Measurements from ENCODE around the gene CACNG5. TPM values are rescaled to one million over a fixed set of nuclear protein-coding genes. Genes with fewer than 3 reads are reported as not detected.

Gene CACNG5
- total and polyA plus RNA-seq, 8 donors, result not detected

- TF ChIP-seq, protein P1, sequence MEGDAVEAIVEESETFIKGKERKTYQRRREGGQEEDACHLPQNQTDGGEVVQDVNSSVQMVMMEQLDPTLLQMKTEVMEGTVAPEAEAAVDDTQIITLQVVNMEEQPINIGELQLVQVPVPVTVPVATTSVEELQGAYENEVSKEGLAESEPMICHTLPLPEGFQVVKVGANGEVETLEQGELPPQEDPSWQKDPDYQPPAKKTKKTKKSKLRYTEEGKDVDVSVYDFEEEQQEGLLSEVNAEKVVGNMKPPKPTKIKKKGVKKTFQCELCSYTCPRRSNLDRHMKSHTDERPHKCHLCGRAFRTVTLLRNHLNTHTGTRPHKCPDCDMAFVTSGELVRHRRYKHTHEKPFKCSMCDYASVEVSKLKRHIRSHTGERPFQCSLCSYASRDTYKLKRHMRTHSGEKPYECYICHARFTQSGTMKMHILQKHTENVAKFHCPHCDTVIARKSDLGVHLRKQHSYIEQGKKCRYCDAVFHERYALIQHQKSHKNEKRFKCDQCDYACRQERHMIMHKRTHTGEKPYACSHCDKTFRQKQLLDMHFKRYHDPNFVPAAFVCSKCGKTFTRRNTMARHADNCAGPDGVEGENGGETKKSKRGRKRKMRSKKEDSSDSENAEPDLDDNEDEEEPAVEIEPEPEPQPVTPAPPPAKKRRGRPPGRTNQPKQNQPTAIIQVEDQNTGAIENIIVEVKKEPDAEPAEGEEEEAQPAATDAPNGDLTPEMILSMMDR (IDR thresholded peaks at IDR 0.05), result no peak
- Histone ChIP-seq H3K4me1 (no peaks in the 10 kb centered on the region), H3K27me3 (peaks cover 29 to 93% of the 10 kb centered on the region in 2 donors), H3K4me3 (no peak overlapping the region), H3K9me3 (no peaks in the 10 kb centered on the region), H3K36me3 (no peaks in the 10 kb centered on the region), H3K27ac (no peak overlapping the region)
- intact Hi-C loops (cut with DNase I), result no loop called here
- no peak for DNase-seq
- ATAC-seq, result no peak
Measured at GRCh38 chr17:66834426-66834918, 445 bp upstream of the CACNG5 start.

DNA sequence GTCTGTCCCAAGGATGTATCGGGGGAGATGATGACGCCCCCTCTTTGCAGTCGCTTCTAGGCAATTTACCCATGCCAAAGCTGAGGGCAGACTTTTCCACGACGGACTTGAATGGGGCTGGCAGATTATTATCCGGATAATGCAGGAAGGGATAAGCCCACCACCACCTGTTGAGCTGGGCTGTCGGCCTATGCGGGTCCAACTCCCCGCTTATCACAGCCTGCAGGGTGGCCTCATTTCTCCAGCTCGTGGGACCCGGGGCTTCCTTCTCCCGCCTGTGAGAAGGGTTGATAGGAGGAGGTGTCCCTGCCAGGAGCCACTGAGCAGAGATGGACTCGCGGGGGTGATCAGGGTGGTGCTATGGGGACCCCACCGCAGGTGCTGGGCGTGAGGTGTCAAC lies 559 bp downstream of the CACNG5 start:
- H3K4me3 ChIP-seq, result no peak overlapping the region
- ATAC-seq (no peak), DNase-seq (no peak)
- no peaks in the 10 kb centered on the region for H3K9me3 ChIP-seq
- H3K27me3 ChIP-seq, result peaks cover 26 to 93% of the 10 kb centered on the region in 2 donors
- no peaks in the 10 kb centered on the region for H3K4me1 ChIP-seq
- no peak overlapping the region for H3K27ac ChIP-seq
- intact Hi-C loops (cut with DNase I), result no loop called here
- TF ChIP-seq, protein P1 (IDR thresholded peaks at IDR 0.05), result no peak
- no peaks in the 10 kb centered on the region for H3K36me3 ChIP-seq

GRCh38 chr17:66836063-66837005 lies 1.4 kb downstream of the CACNG5 start:
- DNase-seq (no peak), ATAC-seq (no peak)
- intact Hi-C loops (cut with DNase I), result no loop called here
- no peak overlapping the region for H3K27ac ChIP-seq
- no peak overlapping the region for H3K4me3 ChIP-seq
- H3K9me3 ChIP-seq, result no peaks in the 10 kb centered on the region
- peaks cover 26 to 86% of the 10 kb centered on the region in 2 donors for H3K27me3 ChIP-seq
- no peaks in the 10 kb centered on the region for H3K36me3 ChIP-seq
- TF ChIP-seq, protein P1 (IDR thresholded peaks at IDR 0.05), result no peak
- H3K4me1 ChIP-seq, result no peaks in the 10 kb centered on the region

DNA sequence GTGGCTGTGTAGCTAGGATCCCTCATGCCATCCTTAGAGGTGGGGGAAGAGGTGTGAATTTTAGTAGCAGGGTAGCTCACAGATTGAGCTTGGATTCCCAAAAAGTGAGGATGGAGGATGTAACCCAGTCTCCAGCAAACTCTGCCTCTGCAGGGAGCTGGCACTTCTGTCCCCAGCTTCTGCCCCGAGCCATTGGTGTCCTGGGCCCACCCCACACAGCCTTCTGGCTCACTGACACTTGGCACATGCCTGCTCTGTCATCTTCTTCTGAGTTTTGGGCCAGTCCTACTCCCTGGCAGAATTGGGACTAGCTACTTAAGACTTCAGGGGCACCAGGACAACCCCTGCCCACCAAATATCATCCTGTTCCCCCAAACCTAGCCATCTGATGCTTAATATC lies 2.3 kb downstream of the CACNG5 start:
- Histone ChIP-seq H3K27ac (no peak overlapping the region), H3K4me1 (no peaks in the 10 kb centered on the region), H3K4me3 (no peak overlapping the region), H3K27me3 (peaks cover 26 to 77% of the 10 kb centered on the region in 2 donors), H3K36me3 (no peaks in the 10 kb centered on the region), H3K9me3 (no peaks in the 10 kb centered on the region)
- no peak for DNase-seq
- no peak for ATAC-seq
- intact Hi-C loops (cut with DNase I), result no loop called here
- TF ChIP-seq, protein P1 (IDR thresholded peaks at IDR 0.05), result no peak

DNA sequence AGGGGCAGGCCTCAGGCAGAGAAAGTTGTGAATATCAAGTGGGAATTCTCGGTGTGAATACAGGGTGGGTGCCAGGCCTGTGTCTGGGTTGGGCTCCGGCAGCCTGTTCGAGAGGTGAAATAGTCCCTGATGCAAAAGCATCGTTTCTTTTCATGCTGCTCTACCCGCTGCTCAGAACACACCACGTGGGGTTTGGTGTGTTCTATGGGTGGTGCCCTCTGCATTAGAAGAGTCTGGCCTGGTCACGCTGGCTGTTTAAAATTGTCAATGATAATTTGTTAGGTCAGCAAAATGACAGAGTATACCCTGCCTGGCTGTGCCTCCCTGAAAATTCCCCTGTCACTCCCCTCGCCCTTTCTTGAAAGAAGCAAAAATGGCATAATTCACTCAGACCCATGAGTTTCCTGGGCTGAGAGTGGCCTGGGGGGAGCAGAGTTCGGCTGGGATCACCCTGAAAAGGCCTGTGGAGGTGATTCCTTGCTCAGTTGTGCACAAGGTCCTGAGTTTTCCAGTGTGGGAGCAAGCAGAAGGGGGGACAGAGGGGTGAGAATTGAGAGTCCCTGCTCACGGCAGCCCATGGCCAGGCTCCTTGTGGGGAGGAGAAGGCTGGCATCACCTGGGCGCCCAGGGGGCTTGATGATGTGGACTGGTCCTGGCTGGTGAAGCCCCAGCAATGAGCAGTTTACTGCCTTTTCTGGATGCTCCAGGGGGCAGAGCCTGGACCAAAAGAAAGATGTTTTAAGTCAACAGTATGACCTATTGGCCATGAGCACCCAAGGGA lies 3.2 kb downstream of the CACNG5 start:
- peaks cover 26 to 68% of the 10 kb centered on the region in 2 donors for H3K27me3 ChIP-seq
- TF ChIP-seq, protein P1 (IDR thresholded peaks at IDR 0.05), result no peak
- intact Hi-C loops (cut with DNase I), result no loop called here

More for the DNA sequence above, 3.2 kb downstream of the CACNG5 start:
- no peak overlapping the region for H3K27ac ChIP-seq
- DNase-seq (no peak), ATAC-seq (no peak)
- no peaks in the 10 kb centered on the region for H3K36me3 ChIP-seq
- no peaks in the 10 kb centered on the region for H3K9me3 ChIP-seq
- H3K4me1 ChIP-seq, result no peaks in the 10 kb centered on the region
- no peak overlapping the region for H3K4me3 ChIP-seq
